Stimulated activated CD8-positive, alpha-beta memory T cell treated with anti-CD3 and anti-CD28 coated beads, Interleukin-15, amount 100 ng/mL, for 48 hours (primary cell): Measurements from ENCODE around the gene POLN.

ENCODE experiments used
- DNase-seq, 2 donors: peaks; one replicate each; pipeline ENCODE4 v3.0.0-alpha.2; 2020; ENCODE audit warnings: low read depth in 2 of 2

The POLN gene

DNA sequence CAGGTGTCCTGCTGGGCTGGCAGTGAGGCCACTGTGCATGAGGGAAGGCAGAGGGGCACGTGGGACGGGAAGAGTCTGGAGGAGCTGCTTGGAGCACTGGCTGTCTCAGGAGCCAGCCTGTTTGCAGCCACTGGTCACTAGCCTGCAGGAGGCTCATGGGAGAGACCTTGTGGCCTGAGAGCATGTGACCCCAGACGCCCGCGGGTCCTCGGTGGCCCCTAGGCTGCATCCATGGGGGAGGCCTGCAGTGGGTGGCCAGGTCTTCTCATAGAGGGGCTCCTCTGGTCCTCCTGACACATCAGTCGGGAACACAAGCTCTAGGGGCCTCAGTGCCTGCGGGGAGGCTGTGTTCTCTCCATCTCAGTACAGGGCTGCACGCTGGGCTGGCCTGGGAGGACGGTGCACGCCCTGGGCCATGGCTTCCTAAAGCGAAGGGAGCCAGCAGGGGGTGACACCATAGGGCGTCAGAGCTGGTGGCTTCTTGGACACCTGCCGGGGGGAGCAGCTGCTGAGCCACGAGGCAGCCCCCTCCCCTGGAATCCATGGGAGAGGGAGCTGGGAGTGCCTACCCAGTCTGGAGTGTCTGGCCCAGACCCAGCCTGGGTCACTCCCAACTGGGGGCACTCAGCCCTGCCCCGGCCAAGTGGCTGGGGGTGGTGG, 170.5 kb downstream of the POLN start:
- no peak for DNase-seq

DNA sequence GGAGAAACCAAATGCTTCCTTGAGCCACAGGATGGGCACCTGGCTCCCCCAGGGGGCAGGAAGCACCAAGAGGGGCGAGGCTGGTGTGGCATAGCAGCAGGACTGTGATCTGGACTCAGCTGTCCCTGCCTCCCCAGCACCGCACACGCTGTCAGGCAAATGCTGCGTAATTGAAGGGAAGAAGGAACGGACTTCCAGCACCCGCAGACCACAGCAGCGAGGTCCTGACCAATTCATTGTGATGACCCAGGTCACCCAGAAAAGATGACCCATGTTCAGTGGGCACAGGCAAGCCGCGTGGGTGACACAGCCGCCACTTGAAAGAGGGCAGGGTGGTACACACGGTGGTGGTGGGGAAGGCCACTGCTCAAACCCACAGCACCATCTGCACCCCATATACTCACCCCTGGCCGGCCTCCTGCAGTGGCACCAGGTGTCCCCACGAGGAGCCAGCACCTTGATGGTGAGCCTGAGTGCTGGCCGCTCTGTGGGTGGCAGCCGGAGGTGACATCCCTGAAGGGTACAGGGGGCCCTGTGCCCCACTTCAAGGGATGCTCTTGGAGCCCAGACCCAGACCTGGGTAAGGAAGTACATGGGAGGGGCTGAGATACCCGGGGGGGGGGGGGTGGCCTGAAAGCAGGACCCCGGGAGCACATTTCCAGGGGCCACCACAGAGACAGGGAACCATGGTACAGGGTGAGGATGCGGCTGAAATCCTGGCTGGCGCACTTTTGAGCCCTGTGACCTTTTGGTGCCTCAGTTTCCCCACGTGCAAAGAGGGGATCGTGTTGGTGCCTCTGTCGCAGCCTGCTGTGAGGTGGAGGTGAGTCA, 171.3 kb downstream of the POLN start:
- DNase-seq: no peak

DNA sequence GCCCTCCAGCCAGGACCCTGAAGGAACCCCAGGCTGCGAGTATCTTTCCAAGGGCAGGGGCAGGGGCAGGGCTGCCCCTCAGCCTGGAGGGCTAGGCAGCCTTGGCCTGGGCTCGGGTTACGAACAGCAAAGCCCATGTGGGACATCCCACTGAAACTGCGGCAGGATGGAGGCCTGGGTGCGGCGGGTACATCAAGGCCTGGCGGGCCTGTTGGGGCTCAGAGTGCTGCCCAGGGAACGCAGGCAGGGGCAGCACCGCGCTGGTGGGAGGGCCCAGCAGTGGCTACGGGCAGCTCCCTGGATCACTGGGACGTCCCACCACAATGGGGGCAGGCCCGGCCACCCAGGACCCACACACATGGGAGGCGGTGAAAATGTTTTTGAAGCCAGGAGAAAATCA, 171.9 kb downstream of the POLN start:
- DNase-seq: no peak

DNA sequence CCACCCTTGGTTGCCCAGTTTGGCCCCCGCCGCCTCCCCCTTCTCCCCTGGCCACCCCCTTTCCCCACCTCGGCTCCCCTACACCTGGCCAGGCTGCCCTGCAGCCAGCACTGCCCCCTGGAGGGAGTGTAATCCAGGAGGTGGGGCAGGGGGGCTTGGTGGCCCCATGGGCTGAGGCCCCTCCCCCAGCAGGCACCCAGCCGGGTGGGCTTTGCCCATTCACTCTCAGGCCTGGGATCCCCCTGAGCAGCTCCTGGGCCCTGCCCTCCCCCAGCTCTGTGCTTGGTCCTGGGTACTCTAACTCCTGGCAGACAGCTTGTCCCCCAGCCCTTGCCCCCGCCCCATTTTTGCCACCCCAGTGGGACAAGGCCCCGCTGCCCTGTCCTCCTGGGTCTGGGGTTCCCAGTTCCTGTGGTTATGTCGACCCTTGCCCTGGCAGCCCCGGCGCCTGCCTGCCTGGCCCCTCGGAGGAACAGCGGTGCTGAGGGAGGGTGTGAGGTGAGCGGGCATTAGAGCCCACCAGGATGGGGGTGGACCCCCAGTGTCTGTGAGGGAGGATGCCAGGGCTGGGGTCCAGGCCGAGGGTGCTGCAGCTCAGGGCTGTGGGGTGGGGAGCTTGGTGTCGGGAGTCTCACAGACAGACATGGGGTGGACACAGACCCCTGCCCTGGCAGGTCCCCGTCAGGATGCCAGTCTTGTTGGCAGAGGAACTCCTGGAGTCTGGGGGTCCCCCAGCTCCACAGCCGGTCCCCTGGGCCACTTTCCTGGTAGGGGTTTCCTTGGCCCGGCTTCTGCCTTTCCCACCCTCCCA, 172.6 kb downstream of the POLN start:
- no peak for DNase-seq

DNA sequence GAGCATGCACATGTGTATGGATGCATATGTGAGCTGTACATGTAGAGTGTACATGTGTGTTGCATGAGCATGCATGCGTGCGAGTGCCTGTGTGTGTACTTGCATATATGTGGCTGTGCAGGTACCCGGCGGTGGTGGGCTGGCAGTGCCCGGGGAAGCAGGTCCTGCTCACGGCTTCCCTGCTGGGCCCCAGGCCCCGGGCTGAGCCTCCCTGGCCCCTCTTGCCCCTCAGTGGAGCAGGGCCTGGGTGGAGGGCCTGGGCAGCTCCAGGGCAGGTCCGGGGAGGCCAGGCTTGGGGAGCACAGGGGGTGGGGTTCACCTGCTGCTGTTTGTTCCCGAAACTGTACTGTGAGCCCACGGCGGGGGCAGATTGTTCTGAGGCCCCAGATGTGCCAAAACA, 173.4 kb downstream of the POLN start:
- DNase-seq: no peak

DNA sequence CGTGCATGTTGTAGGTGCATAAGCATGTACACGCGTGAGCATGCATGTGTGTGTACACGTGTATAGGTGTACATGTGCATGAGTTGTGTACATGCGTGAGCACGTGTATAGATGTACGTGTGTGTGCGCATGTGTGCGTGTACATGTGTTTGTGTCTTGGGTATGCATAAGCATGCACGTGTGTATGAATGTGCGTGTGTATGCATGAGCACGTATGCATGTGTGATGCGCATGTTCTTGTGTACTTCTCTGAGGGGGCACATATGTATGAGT, 173.8 kb downstream of the POLN start:
- no peak for DNase-seq

DNA sequence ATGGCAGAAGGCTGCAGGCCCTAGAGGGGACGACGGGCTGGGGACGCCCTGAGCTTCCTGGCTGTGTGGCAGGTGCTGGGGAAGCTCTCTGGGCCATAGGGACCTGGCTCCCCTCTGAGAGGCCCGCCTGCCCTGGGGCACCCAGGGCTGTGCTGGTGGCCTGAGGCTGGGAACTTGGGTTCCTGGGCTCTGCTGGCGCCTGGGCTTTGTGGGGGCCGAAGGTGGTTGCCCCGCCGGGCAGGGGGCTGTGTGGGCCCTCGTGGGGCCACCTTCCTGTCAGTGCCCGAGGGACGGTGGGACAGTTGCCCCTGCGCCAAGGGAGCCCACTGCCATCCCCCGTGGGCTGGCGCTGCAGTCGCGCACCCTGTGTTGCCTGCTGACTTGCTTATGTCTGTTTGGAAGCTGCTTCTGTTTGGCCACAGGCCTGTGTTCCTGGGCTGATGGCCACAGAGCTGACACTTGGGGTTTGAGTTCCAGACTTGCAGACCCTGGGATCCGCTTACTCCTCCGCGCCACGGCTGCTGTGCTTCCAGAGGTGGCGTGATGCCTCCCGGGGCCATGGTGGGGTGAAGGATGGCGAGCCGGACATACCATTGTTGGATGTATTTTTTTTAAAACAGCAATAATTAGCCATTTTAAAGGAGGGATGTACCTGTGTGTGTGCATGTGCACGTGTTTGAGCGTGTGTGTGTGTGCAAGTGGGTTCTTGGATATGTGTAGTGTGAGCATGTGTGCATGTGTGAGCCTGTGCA, 174.3 kb downstream of the POLN start:
- no peak for DNase-seq

DNA sequence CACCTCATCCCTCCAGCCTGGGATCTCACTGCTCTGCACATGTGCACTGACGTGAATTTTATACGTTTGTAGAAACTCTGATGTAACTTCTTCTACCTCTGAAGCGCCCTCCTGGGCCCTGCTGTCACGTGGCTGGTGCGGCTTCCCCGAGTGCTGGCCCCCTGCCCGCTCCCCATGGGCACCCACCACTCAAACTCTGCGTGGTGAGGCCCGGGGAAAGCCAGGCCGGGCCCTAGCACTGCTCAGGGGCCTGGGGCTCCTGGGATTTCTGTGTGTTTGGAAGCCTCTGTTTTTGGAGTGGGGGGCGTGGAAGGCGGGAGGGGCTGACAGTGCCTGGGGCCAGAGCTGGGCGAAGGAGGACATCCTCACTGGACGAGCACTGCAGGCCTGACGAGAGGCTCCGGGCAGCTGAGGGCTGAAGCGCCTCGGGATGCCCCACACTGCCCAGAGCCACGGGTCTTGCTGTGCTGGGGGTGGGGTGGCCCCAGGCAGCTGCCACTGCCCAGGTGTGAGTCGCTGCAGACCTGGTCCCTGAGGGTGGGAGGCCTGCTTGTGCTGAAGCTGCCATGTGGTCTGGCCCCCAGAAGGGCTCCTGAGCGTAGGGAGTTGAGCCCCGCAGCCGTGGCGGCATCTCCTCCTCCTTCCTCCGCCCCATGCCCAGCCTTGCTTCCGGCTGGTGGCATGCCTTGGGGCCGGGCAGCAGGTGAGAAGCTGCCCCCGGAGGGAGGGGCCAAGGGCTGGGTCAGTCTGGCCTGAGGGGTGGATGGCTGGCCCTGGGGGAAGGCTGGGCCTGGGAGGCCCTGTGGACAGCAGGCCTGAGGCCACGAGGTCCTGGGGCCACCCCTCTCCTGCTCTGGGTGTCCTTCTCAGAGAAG, 175.1 kb downstream of the POLN start:
- no peak for DNase-seq

DNA sequence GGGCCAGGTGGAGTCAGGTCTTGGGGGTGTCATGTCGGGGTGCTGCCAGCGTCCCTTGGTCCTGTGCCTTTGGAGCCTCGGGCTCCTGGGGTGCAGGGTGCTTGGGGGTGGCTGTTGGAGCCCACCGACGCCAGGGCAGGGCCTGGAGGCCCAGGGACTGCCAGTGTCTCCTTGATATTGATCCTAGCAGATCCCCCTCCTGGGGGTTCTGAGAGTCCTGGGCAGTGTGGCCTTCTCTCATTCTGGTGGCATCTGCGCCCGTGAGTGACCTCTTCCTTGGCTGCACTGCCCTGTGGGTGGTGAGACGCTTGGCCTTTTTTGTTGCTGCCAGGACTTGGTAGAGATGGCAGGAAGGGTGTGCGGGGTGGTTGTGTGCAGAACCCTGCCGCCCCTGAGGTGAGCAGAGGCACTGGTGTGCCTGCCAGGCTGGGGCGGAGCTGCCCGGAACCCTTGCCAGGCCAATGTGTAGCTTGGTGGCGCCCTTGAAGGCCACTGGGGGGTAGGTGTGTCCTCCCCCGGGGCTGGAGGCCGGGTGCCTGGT, 175.8 kb downstream of the POLN start:
- DNase-seq: no peak

DNA sequence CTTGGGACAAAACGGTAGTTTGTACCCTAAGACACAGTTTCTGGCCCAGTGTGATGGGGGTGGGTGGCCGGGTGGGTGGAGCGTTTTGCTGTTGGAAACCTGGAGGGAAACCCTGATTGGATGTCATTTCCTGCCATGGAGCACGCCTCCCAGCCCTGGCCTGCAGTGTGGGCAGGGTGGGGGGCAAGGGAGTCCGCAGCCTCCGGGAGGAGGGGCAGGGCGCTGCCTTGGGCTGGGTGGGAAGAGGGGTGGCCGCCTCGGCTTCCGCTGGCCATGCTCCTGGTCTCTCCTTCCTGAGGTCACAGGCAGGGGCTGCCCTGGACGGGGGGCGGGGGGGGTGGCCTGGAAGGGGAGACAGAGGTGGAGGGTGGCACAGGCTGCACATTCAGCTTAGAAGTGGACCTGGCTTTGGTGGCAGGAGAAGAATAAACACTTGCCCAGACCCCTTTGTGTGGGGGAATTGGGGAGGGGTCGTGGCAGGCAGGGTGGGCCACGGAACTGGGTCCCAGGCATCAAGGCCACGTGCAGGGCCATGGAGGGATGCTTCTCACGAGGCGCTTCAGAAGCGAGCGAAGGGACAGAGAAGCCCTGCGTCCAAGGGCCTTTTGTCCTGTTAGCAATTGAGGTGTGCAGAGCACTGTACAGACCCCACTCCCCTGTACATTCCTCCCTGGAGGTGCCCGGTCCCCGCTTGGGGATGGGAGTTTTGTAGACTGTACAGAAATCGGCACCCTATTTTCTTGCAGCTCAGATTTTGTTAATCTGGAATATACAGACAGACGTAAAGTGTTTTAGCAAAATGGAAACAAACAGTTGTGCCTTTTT, 176.6 kb downstream of the POLN start:
- no peak for DNase-seq

DNA sequence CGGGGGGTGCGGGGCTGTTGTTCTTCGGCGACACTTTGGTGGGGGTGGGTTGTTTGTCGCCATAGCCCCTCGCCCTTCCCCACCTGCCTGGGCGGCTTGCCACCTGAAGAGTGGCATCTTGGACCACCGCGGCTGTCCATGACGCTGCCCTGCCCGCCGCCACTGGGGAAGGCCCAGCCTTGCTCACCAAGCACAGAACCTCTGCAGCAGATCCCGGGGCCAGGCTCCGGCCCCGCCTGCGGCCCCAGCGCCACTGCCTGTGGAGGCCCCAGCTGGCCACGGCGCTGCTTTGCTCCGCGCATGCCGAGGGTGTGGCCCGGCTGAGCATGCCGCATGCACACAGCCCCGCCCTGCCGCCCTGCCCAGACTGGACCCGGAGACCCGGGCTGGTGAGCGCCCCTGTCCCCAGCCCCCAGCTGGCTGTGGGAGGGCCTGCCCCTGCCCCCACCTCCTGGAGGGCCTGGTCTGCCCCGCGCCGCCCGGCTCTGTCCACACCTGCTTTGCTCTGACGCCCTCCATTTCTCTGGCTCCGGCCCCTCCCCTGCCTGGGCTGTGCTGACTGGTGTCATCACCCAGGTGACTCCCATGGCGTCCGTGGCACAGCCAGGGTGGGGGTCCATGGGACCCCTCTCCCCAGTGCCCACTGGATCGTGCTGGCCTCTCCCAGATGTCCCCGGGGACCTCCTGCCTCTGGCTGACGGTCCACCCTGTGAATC, 177.5 kb downstream of the POLN start:
- no peak for DNase-seq

DNA sequence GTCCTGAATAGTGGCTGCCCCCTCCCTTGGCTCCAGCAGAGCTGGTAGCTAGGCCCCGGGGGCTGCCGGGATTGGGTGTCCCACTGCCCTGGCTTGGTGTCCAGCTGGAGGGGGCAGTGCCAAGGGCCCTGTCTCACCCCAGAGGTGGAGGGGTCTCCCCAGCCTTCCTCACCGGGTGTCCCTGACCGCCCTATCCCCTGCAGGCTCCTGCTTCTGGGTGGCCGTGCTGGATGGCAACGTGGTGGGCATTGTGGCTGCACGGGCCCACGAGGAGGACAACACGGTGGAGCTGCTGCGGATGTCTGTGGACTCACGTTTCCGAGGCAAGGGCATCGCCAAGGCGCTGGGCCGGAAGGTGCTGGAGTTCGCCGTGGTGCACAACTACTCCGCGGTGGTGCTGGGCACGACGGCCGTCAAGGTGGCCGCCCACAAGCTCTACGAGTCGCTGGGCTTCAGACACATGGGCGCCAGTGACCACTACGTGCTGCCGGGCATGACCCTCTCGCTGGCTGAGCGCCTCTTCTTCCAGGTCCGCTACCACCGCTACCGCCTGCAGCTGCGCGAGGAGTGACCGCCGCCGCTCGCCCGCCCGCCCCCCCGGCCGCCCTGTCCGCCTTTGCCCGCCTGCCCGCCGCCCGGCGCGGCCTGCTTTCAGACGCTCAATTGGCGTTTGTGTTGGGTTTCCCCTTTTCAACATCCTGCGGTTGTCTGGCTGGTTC, 178.2 kb downstream of the POLN start:
- no peak for DNase-seq

DNA sequence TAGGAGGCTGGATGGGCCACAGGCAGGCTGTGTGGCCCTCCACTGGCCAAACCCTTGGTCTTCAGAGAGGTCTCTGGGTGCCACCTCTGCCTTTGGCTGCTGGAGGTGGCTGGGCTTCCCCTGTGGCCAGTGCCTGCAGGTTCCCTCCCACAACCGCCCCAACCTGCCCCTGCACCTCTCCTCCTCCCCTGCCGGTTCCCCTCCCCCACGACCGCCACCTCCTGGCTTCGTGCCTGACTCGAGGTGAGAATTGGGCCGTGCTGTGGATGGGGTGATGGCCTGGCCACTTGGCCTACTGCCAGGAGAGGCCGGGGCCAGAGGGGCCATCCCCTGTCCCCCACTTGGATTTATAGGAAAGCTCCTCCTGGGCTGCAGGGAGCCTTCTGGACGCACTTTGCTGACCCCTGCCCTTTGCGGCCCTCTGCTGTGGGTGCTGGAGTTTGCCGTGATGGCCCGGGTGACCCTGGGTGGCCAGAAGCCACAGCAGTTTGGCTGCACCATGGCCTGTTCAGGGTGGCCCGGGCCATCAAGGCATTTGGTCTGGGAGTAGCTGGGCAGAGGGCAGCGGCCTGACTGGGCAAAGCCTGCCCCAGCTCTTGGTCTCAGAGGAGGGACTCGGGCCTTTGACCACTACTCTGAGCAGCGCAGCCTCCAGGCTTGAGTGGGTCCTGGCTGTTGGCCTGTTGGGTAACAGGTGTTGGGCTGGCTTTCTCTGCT, 179.0 kb downstream of the POLN start:
- no peak for DNase-seq

DNA sequence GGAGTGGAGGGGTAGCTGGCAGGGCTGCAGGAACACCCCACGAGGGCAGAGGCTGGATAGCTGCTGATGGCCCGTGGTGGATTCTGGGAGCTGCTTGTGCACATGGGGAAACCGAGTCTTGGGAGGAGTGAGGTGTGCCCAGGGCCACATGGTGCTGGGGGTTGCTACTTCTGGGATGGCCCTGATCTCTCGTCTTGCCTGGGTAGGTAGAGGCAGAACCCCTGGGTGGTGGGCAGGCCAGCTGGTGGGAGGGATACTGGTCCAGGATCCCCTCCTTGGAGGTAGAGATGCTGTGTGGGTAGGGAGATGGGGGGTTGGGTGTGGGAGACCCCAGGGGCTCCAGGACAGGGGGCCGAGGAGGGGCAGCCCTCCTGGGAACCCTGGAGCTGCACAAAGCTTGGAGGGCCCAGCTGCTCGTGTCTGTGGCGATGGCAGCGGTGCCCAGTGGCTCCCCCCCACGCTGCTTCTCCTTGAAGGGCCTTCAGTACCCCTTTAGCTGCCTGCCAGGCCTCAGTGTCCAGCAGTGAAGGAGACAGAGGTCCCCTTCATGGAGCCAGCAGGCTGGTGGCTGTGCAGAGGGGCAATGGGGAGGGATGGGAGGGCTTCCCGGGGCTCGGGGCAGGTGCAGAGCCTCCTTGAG, 179.6 kb downstream of the POLN start:
- no peak for DNase-seq

DNA sequence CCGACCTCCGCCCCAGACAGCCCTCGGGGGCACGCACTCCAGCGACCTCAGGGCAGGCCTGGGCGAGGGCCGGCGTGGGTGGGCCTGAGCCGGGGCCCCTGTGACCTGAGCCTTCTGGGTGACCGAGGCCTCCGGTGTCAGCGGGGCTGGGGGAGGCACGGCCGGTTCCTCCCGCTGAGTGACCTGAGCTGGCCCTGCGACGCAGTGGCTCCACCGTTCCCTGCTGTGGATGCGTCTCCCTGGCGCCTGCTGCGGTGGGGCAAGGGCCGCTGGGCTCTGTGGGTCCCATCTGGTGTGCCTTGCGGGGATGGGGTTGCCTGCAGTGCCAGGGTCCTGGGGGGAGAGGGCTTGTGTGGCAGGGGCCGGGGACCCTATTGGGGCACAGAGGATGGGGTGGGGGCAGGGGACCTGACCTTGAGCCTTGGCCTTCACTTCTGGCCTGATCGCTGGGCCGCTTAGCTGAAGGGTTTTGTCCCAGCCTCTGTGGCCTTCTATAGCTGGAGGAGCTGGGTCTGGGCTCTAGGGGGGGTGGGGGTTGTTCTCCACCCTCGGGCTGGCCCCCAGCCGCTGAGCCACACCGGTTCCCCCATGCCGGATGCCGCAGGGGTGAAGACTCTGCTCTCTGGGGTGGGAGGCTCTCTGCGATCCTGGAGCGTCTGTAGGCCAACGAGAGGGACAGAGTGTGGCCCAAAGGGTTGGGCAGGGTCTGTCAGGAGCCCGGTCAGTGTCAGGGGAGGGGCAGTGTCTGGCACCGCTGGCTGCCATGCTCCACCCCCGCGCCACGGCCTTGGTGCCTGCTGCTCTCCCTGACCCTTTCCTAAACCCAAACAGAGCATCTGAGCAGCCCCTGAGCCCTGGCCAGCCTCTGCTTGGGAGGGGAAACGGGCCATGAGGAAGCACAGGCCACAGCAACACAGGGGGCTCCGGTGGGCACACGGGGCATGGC, 180.5 kb downstream of the POLN start:
- no peak for DNase-seq

DNA sequence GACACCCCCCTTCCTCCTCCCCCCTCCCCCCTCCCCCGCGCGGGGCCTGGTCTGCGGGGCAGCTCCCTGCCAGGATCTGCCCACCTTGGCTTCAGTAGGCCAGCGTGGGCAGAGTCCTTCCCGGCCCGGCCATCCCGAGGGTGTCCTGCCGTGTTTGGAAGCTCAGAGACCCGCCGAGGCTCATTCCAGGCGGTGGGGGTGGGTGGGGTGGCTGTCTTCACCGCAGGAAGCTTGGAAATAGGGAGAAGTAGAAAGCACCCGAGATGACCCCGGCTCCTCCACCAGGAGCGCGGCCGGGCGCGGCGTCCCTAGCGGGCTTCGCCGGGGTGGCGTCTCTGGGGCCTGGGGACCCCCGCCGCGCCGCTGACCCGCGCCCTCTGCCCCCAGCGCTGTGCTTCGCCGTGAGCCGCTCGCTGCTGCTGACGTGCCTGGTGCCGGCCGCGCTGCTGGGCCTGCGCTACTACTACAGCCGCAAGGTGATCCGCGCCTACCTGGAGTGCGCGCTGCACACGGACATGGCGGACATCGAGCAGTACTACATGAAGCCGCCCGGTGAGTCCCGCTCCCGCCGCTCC, 181.2 kb downstream of the POLN start:
- DNase-seq: no peak
